ENCODE results near the gene ANG.
"Not testable (repeated sequence)": the region's sequence is repeated elsewhere in the genome, so short reads cannot be mapped to it uniquely, and the experiment has no call there.

ANG gene

DNA sequence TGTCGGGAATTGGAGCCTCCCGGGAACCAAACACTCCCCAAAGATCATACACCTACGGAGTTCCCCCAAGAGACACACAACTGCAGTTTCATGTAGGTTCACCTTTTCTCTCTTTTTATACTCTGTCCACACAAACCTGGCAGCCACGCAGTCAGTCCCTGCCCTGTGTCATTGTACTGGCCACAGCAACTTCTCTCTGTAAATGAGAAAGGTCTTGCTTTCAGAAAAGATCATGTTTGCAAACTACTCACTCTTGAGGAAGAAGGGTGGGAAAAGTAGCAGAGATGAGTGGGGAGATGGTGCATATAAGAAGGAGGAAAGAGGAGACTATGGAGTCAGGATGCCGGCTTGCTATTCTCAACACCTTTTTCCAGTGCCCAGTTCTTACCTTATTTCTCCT lies 10.4 kb downstream of the ANG start:
- TF ChIP-seq, protein P1, sequence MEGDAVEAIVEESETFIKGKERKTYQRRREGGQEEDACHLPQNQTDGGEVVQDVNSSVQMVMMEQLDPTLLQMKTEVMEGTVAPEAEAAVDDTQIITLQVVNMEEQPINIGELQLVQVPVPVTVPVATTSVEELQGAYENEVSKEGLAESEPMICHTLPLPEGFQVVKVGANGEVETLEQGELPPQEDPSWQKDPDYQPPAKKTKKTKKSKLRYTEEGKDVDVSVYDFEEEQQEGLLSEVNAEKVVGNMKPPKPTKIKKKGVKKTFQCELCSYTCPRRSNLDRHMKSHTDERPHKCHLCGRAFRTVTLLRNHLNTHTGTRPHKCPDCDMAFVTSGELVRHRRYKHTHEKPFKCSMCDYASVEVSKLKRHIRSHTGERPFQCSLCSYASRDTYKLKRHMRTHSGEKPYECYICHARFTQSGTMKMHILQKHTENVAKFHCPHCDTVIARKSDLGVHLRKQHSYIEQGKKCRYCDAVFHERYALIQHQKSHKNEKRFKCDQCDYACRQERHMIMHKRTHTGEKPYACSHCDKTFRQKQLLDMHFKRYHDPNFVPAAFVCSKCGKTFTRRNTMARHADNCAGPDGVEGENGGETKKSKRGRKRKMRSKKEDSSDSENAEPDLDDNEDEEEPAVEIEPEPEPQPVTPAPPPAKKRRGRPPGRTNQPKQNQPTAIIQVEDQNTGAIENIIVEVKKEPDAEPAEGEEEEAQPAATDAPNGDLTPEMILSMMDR (IDR thresholded peaks at IDR 0.05; ENCODE audit: low read depth, low read length, missing control alignments), result no peak
- no peak for DNase-seq (ENCODE audit: extremely low read depth, low read depth)
- no peak overlapping the region for H3K4me3 ChIP-seq (replicated peaks; ENCODE audit: low read depth, low read length)

DNA sequence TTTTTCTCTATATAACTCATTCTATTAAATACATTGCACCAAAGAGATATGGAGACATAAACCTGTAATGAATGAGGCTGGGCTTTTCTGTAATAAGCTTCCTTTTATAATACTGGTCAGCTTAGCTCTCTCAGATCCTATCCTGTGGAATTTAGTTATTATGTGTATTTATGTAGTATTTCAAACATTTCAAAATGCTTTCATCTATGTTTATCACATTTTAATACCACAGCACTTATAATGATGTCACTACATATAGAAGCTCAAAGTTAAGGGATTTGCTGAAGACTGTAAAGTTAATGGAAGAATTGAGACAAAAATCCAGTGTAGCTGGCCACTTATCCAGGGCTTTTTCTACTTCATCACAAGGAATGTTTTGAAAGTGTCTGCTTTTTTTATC lies 11.4 kb downstream of the ANG start:
- TF ChIP-seq, protein P1 (IDR thresholded peaks at IDR 0.05; ENCODE audit: low read depth, low read length, missing control alignments), result no peak
- no peak overlapping the region for H3K4me3 ChIP-seq (replicated peaks; ENCODE audit: low read depth, low read length)
- DNase-seq (ENCODE audit: extremely low read depth, low read depth), result no peak

DNA sequence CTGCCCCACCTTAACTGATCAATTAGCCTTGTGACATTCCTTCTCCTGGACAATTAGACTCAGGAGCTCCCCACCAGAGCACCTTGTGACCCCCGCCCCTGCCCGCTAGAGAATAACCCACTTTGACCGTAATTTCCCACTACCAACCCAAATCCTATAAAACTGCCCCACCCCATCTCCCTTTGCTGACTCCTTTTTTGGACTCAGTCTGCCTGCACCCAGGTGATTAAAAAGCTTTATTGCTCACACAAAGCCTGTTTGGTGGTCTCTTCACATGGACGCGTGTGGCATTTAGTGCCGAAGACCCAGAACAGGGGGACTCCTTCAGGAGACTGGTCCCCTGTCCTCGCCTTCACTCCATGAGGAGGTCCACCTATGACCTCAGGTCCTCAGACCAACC lies 12.4 kb downstream of the ANG start:
- H3K4me3 ChIP-seq (replicated peaks; ENCODE audit: low read depth, low read length); DNase-seq (ENCODE audit: extremely low read depth, low read depth): not testable (repeated sequence)

DNA sequence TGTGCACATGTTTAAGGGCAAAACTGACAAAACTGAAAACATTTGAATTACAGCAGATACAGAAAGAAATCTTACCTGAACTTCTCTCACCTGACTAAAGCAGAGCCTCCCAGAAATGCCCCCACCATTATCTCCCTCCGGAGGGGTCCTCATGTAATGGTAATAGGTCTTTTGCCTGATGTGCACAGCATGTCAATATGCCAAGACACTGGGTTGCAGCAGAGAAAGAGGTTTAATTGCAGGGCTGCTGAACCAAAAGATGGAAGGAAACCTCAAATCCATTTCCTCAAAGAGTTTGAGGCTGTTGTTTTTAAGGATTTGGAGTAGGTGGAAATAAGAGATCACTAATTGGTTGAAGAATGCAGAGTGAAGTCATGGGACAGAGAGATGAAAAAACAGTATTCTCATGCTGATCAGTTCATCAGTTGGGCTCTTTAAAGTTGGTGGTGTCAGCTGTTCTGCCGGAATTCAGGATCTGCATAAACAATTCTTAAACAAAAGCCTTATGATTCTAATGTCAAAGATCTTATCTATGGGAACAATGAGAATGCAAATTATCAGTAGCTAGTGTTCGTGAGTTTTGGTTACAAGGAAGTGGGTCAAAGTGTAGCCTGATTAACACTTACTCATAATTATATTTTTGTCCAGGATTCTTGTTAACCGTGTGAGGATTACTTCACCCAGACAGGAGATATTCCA lies 18.2 kb downstream of the ANG start:
- no peak for DNase-seq (ENCODE audit: extremely low read depth, low read depth)
- TF ChIP-seq, protein P1 (IDR thresholded peaks at IDR 0.05; ENCODE audit: low read depth, low read length, missing control alignments), result no peak
- H3K4me3 ChIP-seq (replicated peaks; ENCODE audit: low read depth, low read length), result no peak overlapping the region

DNA sequence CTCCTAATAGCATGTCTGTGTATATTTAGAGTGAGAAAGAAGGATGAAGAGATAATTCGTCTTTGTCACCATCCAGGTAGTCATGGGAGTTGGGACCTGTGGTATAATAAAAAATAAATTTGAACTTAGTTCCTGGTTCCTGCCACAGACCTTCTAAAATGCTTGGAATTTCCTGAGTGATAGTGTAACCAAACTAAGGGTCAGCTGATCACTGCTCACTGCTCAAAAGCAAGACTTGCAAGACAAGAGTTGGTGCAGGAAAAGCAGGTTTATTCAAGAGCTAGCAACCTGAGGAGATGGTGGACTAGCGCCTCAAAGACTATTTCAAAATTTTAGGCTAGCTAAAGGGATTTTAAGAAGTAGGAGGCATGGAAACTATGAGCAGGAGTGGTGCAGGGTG lies 19.1 kb downstream of the ANG start:
- TF ChIP-seq, protein P1 (IDR thresholded peaks at IDR 0.05; ENCODE audit: low read depth, low read length, missing control alignments), result no peak
- no peak overlapping the region for H3K4me3 ChIP-seq (replicated peaks; ENCODE audit: low read depth, low read length)
- DNase-seq (ENCODE audit: extremely low read depth, low read depth), result no peak

DNA sequence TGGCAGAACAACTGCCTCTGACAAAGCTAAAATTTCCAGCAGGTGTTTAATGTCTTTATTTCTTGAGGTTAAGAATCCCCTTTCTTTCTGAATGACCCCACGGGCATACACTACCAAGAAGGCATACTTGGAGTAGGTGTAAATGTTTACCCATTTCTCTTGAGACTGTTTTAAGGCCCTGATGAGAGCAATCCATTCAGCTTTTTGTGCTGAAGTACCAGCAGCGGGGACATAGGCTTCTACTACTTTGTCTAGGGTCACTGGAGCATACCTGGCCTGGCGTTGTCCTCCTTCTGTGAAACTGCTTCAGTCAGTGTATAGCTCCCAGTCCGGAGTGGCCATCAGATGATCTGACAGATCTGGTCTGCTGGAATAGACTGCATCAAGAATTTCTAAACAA lies 22.7 kb downstream of the ANG start:
- TF ChIP-seq, protein P1 (IDR thresholded peaks at IDR 0.05; ENCODE audit: low read depth, low read length, missing control alignments), result no peak
- no peak for DNase-seq (ENCODE audit: extremely low read depth, low read depth)
- no peak overlapping the region for H3K4me3 ChIP-seq (replicated peaks; ENCODE audit: low read depth, low read length)

DNA sequence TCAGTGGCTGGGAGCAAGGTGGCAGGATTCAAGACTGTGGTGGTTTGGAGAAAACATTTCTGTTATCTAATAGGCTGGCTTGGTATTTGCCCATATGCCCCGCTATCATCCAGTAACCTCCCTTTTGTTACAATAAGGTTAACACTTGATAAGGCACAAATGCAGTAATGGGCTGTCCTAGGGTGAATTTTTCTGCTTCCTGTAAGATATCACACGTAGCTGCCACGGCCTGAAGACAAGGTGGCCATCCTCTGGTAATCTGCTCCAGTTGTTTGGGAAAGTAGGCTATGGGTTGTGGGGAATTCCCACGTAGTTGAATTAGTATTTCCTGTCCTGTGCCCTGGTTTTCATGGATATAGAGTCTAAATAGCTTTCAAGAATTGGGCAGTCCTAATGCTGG lies 23.1 kb downstream of the ANG start:
- TF ChIP-seq, protein P1 (IDR thresholded peaks at IDR 0.05; ENCODE audit: low read depth, low read length, missing control alignments), result no peak
- no peak for DNase-seq (ENCODE audit: extremely low read depth, low read depth)
- no peak overlapping the region for H3K4me3 ChIP-seq (replicated peaks; ENCODE audit: low read depth, low read length)
